ENCODE measurements around the gene CCT5. TPM values are rescaled to one million over a fixed set of nuclear protein-coding genes. Genes with fewer than 3 reads are reported as not detected.
"Not testable (repeated sequence)": the region's sequence is repeated elsewhere in the genome, so short reads cannot be mapped to it uniquely, and the experiment has no call there.

The CCT5 gene
- total RNA-seq, 2 experiments from 2014 or later = 224 to 241 TPM

- Mint-ChIP-seq H3K4me1 (no peaks in the 10 kb centered on the region), H3K9me3 (peaks cover 7% of the 10 kb centered on the region), H3K27me3 (no peaks in the 10 kb centered on the region), H3K4me3 (no peak overlapping the region), H3K27ac (no peak overlapping the region), H3K36me3 (ENCODE audit: low read depth) (peaks cover 38% of the 10 kb centered on the region)
- no peak for DNase-seq
- ChIA-PET POLR2A (no interaction called here), CTCF (interaction anchor here (0.8 kb wide), 1 partner anchor 14 kb away, joined by 3 read pairs; no protein-coding TSS in a partner anchor)
Measured at GRCh38 chr5:10227379-10227778, 22.7 kb upstream of the CCT5 start.

GRCh38 chr5:10228288-10228687, 21.8 kb upstream of the CCT5 start:
- H3K27ac Mint-ChIP-seq = no peak overlapping the region
- no peaks in the 10 kb centered on the region for H3K4me1 Mint-ChIP-seq
- DNase-seq = no peak
- no peaks in the 10 kb centered on the region for H3K27me3 Mint-ChIP-seq
- ChIA-PET CTCF (no interaction called here), POLR2A (no interaction called here)
- peaks cover 35% of the 10 kb centered on the region for H3K36me3 Mint-ChIP-seq (ENCODE audit: low read depth)
- peaks cover 7% of the 10 kb centered on the region for H3K9me3 Mint-ChIP-seq
- H3K4me3 Mint-ChIP-seq = no peak overlapping the region

DNA sequence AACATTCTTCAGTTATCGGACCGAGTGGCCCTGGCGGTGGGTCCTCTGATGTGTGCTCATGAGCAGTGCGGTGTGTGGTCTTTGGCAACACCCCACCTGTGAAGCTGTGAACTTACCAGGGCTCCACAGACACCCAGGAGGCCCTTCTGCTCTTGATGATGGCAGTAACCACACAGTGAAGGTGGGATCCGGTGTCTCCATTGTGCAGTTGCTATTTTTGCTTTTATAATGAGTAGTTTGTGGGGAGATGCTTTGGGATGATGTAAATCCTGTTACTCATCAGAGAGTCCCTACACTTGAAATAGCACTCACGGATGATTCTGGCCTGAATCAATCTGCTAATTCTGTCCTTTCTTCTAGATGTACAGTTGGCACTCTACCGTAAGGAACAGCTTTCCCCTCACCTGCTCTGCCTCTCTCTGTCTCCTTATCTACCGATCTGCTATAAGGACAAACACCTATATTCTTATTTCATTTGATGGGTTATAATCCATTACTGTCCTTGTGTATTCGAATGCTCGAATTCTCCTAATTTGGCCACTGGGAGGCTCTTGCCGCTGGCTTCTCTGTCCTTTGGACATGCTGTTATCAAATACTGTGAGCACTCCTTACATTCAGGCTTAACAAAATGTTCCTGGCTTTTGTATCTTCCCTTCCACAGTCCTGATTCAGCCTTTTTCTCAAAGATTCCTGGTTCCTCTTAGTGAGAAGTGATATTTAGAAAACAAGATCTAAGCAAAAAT, 20.6 kb upstream of the CCT5 start:
- peaks cover 26% of the 10 kb centered on the region for H3K36me3 Mint-ChIP-seq (ENCODE audit: low read depth)
- no peaks in the 10 kb centered on the region for H3K27me3 Mint-ChIP-seq
- ChIA-PET POLR2A (no interaction called here), CTCF (interaction anchor here (1.0 kb wide), 2 partner anchors 54 to 58 kb away, joined by 3 to 4 read pairs; no protein-coding TSS in a partner anchor)
- no peaks in the 10 kb centered on the region for H3K4me1 Mint-ChIP-seq
- DNase-seq = no peak
- no peak overlapping the region for H3K27ac Mint-ChIP-seq
- no peak overlapping the region for H3K4me3 Mint-ChIP-seq
- H3K9me3 Mint-ChIP-seq = peaks cover 4% of the 10 kb centered on the region

- Mint-ChIP-seq H3K27ac (no peak overlapping the region), H3K27me3 (no peaks in the 10 kb centered on the region), H3K9me3 (no peaks in the 10 kb centered on the region), H3K4me3 (no peak overlapping the region), H3K4me1 (no peaks in the 10 kb centered on the region), H3K36me3 (ENCODE audit: low read depth) (peaks cover 7% of the 10 kb centered on the region)
- POLR2A ChIA-PET = no interaction called here
- no peak for DNase-seq
- CTCF ChIA-PET = interaction anchor here (1.0 kb wide), 2 partner anchors 10 to 15 kb away, joined by 3 to 4 read pairs; no protein-coding TSS in a partner anchor
Measured at GRCh38 chr5:10232386-10232785, 17.7 kb upstream of the CCT5 start.

DNA sequence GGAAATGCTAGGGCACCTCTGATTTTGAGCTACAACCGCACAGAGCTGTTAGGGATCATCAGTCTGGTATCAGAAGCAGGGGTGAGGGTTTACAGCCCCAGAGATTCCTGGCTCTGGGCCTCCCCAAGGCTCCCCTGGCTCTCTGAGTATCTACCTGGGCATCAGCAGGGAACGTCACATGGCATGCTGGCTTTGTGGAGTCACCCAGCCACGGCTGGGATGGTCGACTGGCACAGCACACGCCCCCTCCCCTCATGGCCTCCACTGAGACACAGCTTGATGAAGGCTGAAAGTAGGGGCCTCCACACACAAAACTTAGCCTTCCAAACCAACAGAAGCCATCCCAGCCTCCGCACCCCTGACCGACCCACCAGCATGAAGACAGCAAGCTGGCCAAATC, 17.1 kb upstream of the CCT5 start:
- Mint-ChIP-seq H3K27ac (no peak overlapping the region), H3K4me1 (no peaks in the 10 kb centered on the region), H3K27me3 (no peaks in the 10 kb centered on the region), H3K9me3 (no peaks in the 10 kb centered on the region), H3K36me3 (ENCODE audit: low read depth) (peaks cover 5% of the 10 kb centered on the region), H3K4me3 (no peak overlapping the region)
- ChIA-PET CTCF (interaction anchor here (1.0 to 1.5 kb wide), 3 partner anchors 10 to 14 kb away, joined by 3 to 4 read pairs (median 3); no protein-coding TSS in a partner anchor), POLR2A (no interaction called here)
- DNase-seq = no peak

DNA sequence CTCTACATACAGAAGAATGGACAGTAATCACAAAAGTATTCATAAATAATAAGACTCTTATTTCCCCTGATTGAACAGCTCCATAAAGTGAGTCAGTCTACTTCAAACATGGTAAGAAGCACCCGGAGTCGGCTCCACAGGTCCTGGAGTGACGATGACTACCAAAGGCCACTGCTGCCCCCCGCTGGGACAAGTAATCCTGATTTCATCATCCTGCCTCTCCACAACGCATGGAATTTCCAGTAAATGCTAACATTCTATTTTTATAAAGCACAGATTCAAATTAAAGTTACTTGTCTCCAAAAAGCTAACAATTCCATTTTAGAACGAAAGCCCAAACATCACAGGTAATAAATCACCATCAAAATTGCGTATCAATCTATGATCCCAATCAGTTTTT, 16.6 kb upstream of the CCT5 start:
- ChIA-PET POLR2A (no interaction called here), CTCF (interaction anchor here (1.0 to 1.5 kb wide), 3 partner anchors 10 to 14 kb away, joined by 3 to 4 read pairs (median 3); no protein-coding TSS in a partner anchor)
- no peak for DNase-seq
- H3K9me3 Mint-ChIP-seq = no peaks in the 10 kb centered on the region
- peaks cover 5% of the 10 kb centered on the region for H3K36me3 Mint-ChIP-seq (ENCODE audit: low read depth)
- H3K27ac Mint-ChIP-seq = no peak overlapping the region
- H3K4me3 Mint-ChIP-seq = no peak overlapping the region
- no peaks in the 10 kb centered on the region for H3K4me1 Mint-ChIP-seq
- no peaks in the 10 kb centered on the region for H3K27me3 Mint-ChIP-seq

DNA sequence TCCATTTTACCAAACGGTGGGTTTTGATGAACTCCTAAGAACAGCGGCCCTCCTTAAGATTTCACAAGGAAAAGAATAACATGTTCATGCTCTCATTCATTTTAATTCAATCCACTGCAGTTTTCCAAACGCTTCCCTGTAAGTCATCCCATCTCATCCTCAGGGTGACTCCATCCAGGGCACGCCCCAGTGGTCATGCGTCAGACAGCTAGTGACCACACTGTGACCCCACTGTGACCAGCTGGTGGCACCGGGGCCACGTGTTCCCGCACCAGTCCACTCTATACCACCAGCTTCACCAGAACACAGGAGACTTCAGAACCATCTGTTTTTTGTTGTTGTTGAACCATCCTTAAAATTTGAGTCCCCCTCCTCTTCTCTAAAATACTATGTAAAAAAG, 14.7 kb upstream of the CCT5 start:
- POLR2A ChIA-PET = no interaction called here
- no peaks in the 10 kb centered on the region for H3K4me1 Mint-ChIP-seq
- no peak for DNase-seq
- H3K4me3 Mint-ChIP-seq = no peak overlapping the region
- no peak overlapping the region for H3K27ac Mint-ChIP-seq
- H3K9me3 Mint-ChIP-seq = no peaks in the 10 kb centered on the region
- H3K36me3 Mint-ChIP-seq (ENCODE audit: low read depth) = peaks cover 9% of the 10 kb centered on the region
- CTCF ChIA-PET = interaction anchor here (1.2 kb wide), 1 partner anchor 9 kb away, joined by 4 read pairs; no protein-coding TSS in a partner anchor
- no peaks in the 10 kb centered on the region for H3K27me3 Mint-ChIP-seq

GRCh38 chr5:10243660-10244240, 6.3 kb upstream of the CCT5 start:
- POLR2A ChIA-PET = no interaction called here
- H3K4me3 Mint-ChIP-seq = no peak overlapping the region

GRCh38 chr5:10244342-10244944, 5.6 kb upstream of the CCT5 start:
- Mint-ChIP-seq H3K27ac (no peak overlapping the region), H3K4me3 (no peak overlapping the region)
- no peak for DNase-seq

More at GRCh38 chr5:10243660-10244240, 6.3 kb upstream of the CCT5 start:
- Mint-ChIP-seq H3K9me3 (no peaks in the 10 kb centered on the region), H3K27ac (no peak overlapping the region), H3K27me3 (no peaks in the 10 kb centered on the region), H3K4me1 (peaks cover 26% of the 10 kb centered on the region), H3K36me3 (ENCODE audit: low read depth) (peaks cover 8% of the 10 kb centered on the region)
- no peak for DNase-seq
- CTCF ChIA-PET = interaction anchor here (0.6 to 1.0 kb wide), 2 partner anchors 10 to 186 kb away, joined by 3 to 6 read pairs; no protein-coding TSS in a partner anchor

DNA sequence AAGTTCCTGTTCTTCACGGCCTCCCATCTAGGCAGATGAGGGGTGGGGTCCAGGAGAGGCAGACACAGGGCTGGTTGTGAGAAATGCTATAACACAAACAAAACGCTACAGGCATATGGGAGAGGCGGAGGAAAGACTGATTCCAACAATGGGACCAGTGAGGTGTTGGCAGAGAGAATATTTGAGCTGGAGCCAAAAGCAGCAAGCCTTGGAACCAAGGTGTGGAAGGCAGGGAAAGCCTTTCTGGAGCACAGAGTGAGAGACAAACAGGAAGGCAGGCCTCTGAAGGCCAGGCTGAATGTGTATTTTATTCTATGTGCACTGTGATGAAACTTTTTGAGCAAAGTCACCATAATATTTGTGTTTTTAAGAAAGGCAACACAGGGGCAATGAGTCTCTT, 3.3 kb upstream of the CCT5 start:
- CTCF ChIA-PET = interaction anchor here (1.6 kb wide), 1 partner anchor 14 kb away, joined by 4 read pairs; no protein-coding TSS in a partner anchor
- H3K9me3 Mint-ChIP-seq = no peaks in the 10 kb centered on the region

More at GRCh38 chr5:10244342-10244944, 5.6 kb upstream of the CCT5 start:
- Mint-ChIP-seq H3K4me1 (peaks cover 30% of the 10 kb centered on the region), H3K36me3 (ENCODE audit: low read depth) (peaks cover 5% of the 10 kb centered on the region), H3K9me3 (no peaks in the 10 kb centered on the region), H3K27me3 (no peaks in the 10 kb centered on the region)
- ChIA-PET POLR2A (no interaction called here), CTCF (interaction anchor here (0.6 kb wide), 1 partner anchor 185 kb away, joined by 6 read pairs; no protein-coding TSS in a partner anchor)

GRCh38 chr5:10247217-10247616, 2.9 kb upstream of the CCT5 start:
- H3K4me3 Mint-ChIP-seq, DNase-seq, H3K9me3 Mint-ChIP-seq, H3K27me3 Mint-ChIP-seq, H3K27ac Mint-ChIP-seq, POLR2A ChIA-PET: not testable (repeated sequence)
- peaks cover 44% of the 10 kb centered on the region for H3K4me1 Mint-ChIP-seq
- peaks cover 19% of the 10 kb centered on the region for H3K36me3 Mint-ChIP-seq (ENCODE audit: low read depth)
- CTCF ChIA-PET = interaction anchor here (1.6 kb wide), 1 partner anchor 14 kb away, joined by 4 read pairs; no protein-coding TSS in a partner anchor

More for the DNA sequence above, 3.3 kb upstream of the CCT5 start:
- POLR2A ChIA-PET = no interaction called here
- peaks cover 14% of the 10 kb centered on the region for H3K36me3 Mint-ChIP-seq (ENCODE audit: low read depth)
- DNase-seq = no peak
- no peak overlapping the region for H3K4me3 Mint-ChIP-seq
- no peak overlapping the region for H3K27ac Mint-ChIP-seq
- no peaks in the 10 kb centered on the region for H3K27me3 Mint-ChIP-seq
- H3K4me1 Mint-ChIP-seq = peaks cover 39% of the 10 kb centered on the region

DNA sequence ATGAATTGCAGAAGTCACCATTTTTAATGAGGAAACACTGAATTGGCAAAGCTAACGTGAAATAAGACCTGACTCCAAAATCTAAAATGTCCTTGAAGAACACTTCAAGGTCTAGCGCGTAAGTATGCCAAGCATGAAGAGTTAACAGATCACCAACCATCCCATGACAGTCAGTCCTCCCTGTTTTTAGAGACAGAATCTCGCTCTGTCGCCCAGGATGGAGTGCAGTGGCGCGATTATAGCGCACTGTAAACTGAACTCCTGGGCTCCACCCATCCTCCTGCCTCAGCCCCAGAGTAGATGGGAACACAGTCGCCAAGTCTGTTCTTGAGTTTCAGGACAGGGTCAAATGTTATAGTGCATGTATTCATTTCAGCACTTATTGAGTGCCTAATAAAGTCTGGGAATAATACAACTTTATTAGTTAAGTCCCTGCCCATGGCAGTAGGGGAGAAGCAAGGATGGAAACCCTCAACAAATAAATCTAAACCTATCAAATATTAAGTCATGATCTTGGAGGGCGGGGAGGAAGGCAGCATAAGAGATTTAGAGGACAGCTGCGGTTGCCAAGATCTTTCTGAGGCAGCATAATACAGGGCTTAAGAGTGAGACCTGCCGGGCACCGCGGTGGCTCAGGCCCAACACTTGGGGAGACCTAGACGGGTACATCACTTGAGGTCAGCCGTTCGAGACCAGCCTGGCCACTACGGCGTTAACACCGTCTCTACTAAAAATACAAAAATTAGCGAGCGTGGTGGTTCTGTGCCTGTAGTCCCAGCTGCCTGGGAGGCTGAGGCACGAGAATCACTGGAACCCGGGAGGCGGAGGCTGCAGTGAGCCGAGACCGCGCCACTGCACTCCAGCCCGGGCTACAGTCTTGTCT, 1.5 kb upstream of the CCT5 start:
- DNase-seq = no peak
- Mint-ChIP-seq H3K27me3 (no peaks in the 10 kb centered on the region), H3K4me3 (peak overlapping the region; percentile 86), H3K4me1 (peaks cover 49% of the 10 kb centered on the region), H3K27ac (peak overlapping the region; percentile 100), H3K36me3 (ENCODE audit: low read depth) (peaks cover 19% of the 10 kb centered on the region), H3K9me3 (no peaks in the 10 kb centered on the region)
- ChIA-PET POLR2A (interaction anchor here (0.6 kb wide), 1 partner anchor 348 kb away, joined by 6 read pairs; no protein-coding TSS in a partner anchor), CTCF (interaction anchor here (1.6 kb wide), 1 partner anchor 16 kb away, joined by 4 read pairs; no protein-coding TSS in a partner anchor)
